Measurements from ENCODE around the gene UNC13C. TPM values are rescaled to one million over a fixed set of nuclear protein-coding genes. Genes with fewer than 3 reads are reported as not detected.

The UNC13C gene
- total RNA-seq, 1 donor from 2014 or later: not detected

DNA sequence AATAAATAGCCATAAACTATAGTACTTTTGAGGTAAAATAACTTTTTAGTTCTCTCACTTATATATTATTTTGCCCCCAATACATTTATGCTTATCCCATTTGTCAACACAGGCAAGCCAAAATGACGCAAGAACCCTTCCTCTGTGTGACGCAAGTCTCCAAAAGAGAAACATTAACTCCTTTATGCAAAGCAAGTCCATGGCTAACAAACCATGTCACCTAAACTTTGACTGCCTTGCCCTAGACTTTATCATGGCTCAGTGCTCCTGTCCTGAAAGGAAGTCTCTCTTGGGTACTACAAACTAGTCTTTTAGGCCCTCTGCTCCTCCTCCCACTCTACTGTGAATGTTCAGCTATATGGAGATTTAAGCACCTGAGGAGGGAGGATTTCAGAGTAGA, 230.5 kb downstream of the UNC13C start:
- no peak for TF ChIP-seq CTCF (IDR thresholded peaks at IDR 0.05)
- H3K4me1 Mint-ChIP-seq: no peaks in the 10 kb centered on the region
- ChIA-PET CTCF (no interaction called here), POLR2A (no interaction called here)
- ATAC-seq (ENCODE audit: low read depth) (no peak), DNase-seq (no peak)
- no peaks in the 10 kb centered on the region for H3K27me3 Mint-ChIP-seq
- H3K27ac Mint-ChIP-seq: no peak overlapping the region
- H3K36me3 Mint-ChIP-seq (ENCODE audit: low read depth): no peaks in the 10 kb centered on the region
- peaks cover 2% of the 10 kb centered on the region for H3K9me3 Mint-ChIP-seq
- no peak overlapping the region for H3K4me3 Mint-ChIP-seq
- intact Hi-C loops (cut with micrococcal nuclease): no loop called here

DNA sequence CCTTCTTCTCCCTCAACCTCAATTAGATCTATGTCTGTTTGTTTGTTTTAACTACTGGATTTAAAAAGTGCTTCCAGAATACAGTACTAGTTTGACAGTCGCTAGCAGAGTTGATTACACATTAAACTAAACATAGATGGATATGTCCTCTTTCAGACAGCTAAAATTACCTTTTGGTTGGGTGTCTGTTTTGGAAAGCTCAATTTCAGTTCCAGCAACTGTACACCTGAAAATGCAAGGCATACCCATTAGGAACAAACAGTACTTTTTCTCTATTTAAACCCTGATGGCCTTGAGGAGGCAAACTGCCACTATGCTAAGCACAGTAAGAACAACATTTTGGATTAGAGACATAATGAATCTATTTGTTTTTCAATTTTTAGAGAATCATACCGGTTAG, 234.4 kb downstream of the UNC13C start:
- no peaks in the 10 kb centered on the region for H3K27me3 Mint-ChIP-seq
- H3K36me3 Mint-ChIP-seq (ENCODE audit: low read depth): no peaks in the 10 kb centered on the region
- H3K4me3 Mint-ChIP-seq: no peak overlapping the region
- POLR2A ChIA-PET: no interaction called here
- no peaks in the 10 kb centered on the region for H3K4me1 Mint-ChIP-seq
- H3K9me3 Mint-ChIP-seq: peaks cover 3% of the 10 kb centered on the region
- no peak for ATAC-seq (ENCODE audit: low read depth)
- H3K27ac Mint-ChIP-seq: no peak overlapping the region
- CTCF ChIA-PET: no interaction called here
- TF ChIP-seq CTCF (IDR thresholded peaks at IDR 0.05): no peak
- DNase-seq: no peak
- intact Hi-C loops (cut with micrococcal nuclease): no loop called here

DNA sequence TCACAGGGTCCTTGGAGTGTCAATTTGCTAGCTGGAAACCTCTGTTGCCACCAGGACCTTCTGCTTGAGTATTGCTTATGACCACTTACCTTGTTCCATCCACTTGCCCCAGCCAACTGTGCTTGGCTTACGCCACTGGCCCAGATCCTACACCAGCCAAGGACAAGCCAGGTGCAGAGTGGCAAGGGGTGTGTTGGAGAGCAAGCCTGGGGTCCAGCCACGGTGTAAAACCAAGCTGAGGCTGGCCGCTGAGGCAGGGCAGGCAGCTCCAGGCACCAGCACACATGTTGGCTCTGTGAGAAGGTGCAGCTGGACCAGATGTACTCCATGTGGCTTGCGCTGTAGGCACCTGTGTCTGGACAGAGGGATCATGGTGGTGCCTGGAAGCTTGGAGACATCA, 248.2 kb downstream of the UNC13C start:
- no peak overlapping the region for H3K27ac Mint-ChIP-seq
- no peak for ATAC-seq (ENCODE audit: low read depth)
- H3K4me1 Mint-ChIP-seq: no peaks in the 10 kb centered on the region
- H3K4me3 Mint-ChIP-seq: no peak overlapping the region
- H3K27me3 Mint-ChIP-seq: no peaks in the 10 kb centered on the region
- no peak for TF ChIP-seq CTCF (IDR thresholded peaks at IDR 0.05)
- DNase-seq: no peak
- intact Hi-C loops (cut with micrococcal nuclease): no loop called here
- ChIA-PET POLR2A (no interaction called here), CTCF (no interaction called here)
- no peaks in the 10 kb centered on the region for H3K36me3 Mint-ChIP-seq (ENCODE audit: low read depth)
- peaks cover 9% of the 10 kb centered on the region for H3K9me3 Mint-ChIP-seq

DNA sequence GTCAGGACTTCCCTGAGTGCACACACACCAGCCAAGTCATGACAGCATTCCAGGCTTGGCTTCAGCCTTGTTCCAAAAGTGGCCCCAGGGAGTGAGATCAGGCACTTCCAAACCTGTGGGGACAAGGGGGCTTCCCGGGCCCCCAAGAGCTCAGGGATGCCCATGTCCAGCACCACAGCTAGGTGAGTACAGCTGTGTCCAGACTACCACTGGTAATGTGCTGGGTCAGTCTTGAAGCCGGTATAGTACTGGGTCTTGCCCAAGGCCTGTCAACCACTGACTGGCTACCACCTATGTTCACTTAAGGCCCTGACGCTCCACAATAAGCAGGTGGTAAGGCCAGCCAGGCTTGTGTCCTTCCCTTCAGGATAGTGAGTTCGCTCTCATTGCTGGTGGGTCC, 249.3 kb downstream of the UNC13C start:
- POLR2A ChIA-PET: no interaction called here

GRCh38 chr15:54250326-54250725, 272.1 kb downstream of the UNC13C start:
- Mint-ChIP-seq H3K4me3 (no peak overlapping the region), H3K27me3 (no peaks in the 10 kb centered on the region), H3K36me3 (ENCODE audit: low read depth) (no peaks in the 10 kb centered on the region), H3K9me3 (no peaks in the 10 kb centered on the region), H3K4me1 (no peaks in the 10 kb centered on the region), H3K27ac (no peak overlapping the region)
- intact Hi-C loops (cut with micrococcal nuclease): no loop called here
- no peak for ATAC-seq (ENCODE audit: low read depth)
- TF ChIP-seq CTCF (IDR thresholded peaks at IDR 0.05): no peak
- DNase-seq: no peak
- CTCF ChIA-PET: no interaction called here
- POLR2A ChIA-PET: no interaction called here

More for the DNA sequence above, 249.3 kb downstream of the UNC13C start:
- H3K27ac Mint-ChIP-seq: no peak overlapping the region
- intact Hi-C loops (cut with micrococcal nuclease): no loop called here
- CTCF ChIA-PET: no interaction called here
- TF ChIP-seq CTCF (IDR thresholded peaks at IDR 0.05): no peak
- H3K4me1 Mint-ChIP-seq: no peaks in the 10 kb centered on the region
- DNase-seq (no peak), ATAC-seq (ENCODE audit: low read depth) (no peak)
- peaks cover 9% of the 10 kb centered on the region for H3K9me3 Mint-ChIP-seq
- no peaks in the 10 kb centered on the region for H3K27me3 Mint-ChIP-seq
- H3K4me3 Mint-ChIP-seq: no peak overlapping the region
- H3K36me3 Mint-ChIP-seq (ENCODE audit: low read depth): no peaks in the 10 kb centered on the region

Data from activated B cell treated with CpG ODN at 0.5 μM for 24 hours (primary cell).